Measurements from ENCODE around the gene FAM3D.
"Not testable (repeated sequence)": the region's sequence is repeated elsewhere in the genome, so short reads cannot be mapped to it uniquely, and the experiment has no call there.

- not testable (repeated sequence) for TF ChIP-seq CTCF, POLR2A (IDR thresholded peaks at IDR 0.05)
Observed at GRCh38 chr3:58678177-58678970, 11.8 kb upstream of the FAM3D start.
